ENCODE results near the gene DLGAP1. TPM values are rescaled to one million over a fixed set of nuclear protein-coding genes. Genes with fewer than 3 reads are reported as not detected.

Gene DLGAP1
- total and polyA plus RNA-seq, 5 donors from 2014 or later = 0.11 to 5.4 (median 0.68) TPM

- Mint-ChIP-seq H3K4me3 (no peak overlapping the region), H3K4me1 (no peaks in the 10 kb centered on the region), H3K27me3 (peaks cover 13% of the 10 kb centered on the region), H3K36me3 (no peaks in the 10 kb centered on the region), H3K9me3 (no peaks in the 10 kb centered on the region), H3K27ac (no peak overlapping the region)
- ATAC-seq (ENCODE audit: low read depth in 2 of 2) (no peak), DNase-seq (no peak)
- Histone ChIP-seq H3K27ac (ENCODE audit: insufficient read depth, low read length, poor library complexity, severe bottlenecking) (no peak overlapping the region), H3K9me3 (ENCODE audit: control insufficient read depth in 2 of 2, low read length in 2 of 2) (no peaks in the 10 kb centered on the region), H3K36me3 (ENCODE audit: control insufficient read depth, insufficient read depth, low read length) (no peaks in the 10 kb centered on the region), H3K4me3 (ENCODE audit: low read depth, low read length) (no peak overlapping the region), H3K27me3 (ENCODE audit: control insufficient read depth, insufficient read depth, low read length) (no peaks in the 10 kb centered on the region), H3K4me1 (ENCODE audit: control insufficient read depth, insufficient read depth, low read length, poor library complexity, severe bottlenecking) (no peaks in the 10 kb centered on the region)
Observed at GRCh38 chr18:3863006-3863405, 592.1 kb downstream of the DLGAP1 start.

GRCh38 chr18:3861495-3861894 is 593.6 kb downstream of the DLGAP1 start:
- no peak for DNase-seq
- H3K36me3 Mint-ChIP-seq = no peaks in the 10 kb centered on the region
- no peaks in the 10 kb centered on the region for H3K9me3 Mint-ChIP-seq

GRCh38 chr18:3857544-3857943 is 597.6 kb downstream of the DLGAP1 start:
- H3K4me3 Mint-ChIP-seq = no peak overlapping the region
- Histone ChIP-seq H3K4me3 (ENCODE audit: low read depth, low read length) (no peak overlapping the region), H3K4me1 (ENCODE audit: control insufficient read depth, insufficient read depth, low read length, poor library complexity, severe bottlenecking) (no peaks in the 10 kb centered on the region), H3K27ac (ENCODE audit: insufficient read depth, low read length, poor library complexity, severe bottlenecking) (no peak overlapping the region), H3K9me3 (ENCODE audit: control insufficient read depth in 2 of 2, low read length in 2 of 2) (no peaks in the 10 kb centered on the region), H3K27me3 (ENCODE audit: control insufficient read depth, insufficient read depth, low read length) (no peaks in the 10 kb centered on the region), H3K36me3 (ENCODE audit: control insufficient read depth, insufficient read depth, low read length) (no peaks in the 10 kb centered on the region)
- no peak for DNase-seq
- no peaks in the 10 kb centered on the region for H3K4me1 Mint-ChIP-seq
- H3K27me3 Mint-ChIP-seq = peaks cover 5% of the 10 kb centered on the region
- no peaks in the 10 kb centered on the region for H3K36me3 Mint-ChIP-seq
- ATAC-seq (ENCODE audit: low read depth in 2 of 2) = no peak
- peaks cover 0 to 1% (median 0%) of the 10 kb centered on the region in 7 donors for H3K9me3 Mint-ChIP-seq
- no peak overlapping the region for H3K27ac Mint-ChIP-seq

More at GRCh38 chr18:3861495-3861894, 593.6 kb downstream of the DLGAP1 start:
- H3K4me3 ChIP-seq (ENCODE audit: low read depth, low read length) = no peak overlapping the region
- peaks cover 13% of the 10 kb centered on the region for H3K27me3 Mint-ChIP-seq
- H3K27ac Mint-ChIP-seq = no peak overlapping the region
- H3K36me3 ChIP-seq (ENCODE audit: control insufficient read depth, insufficient read depth, low read length) = no peaks in the 10 kb centered on the region
- no peak overlapping the region for H3K4me3 Mint-ChIP-seq
- H3K9me3 ChIP-seq (ENCODE audit: control insufficient read depth in 2 of 2, low read length in 2 of 2) = no peaks in the 10 kb centered on the region
- H3K27ac ChIP-seq (ENCODE audit: insufficient read depth, low read length, poor library complexity, severe bottlenecking) = no peak overlapping the region
- no peaks in the 10 kb centered on the region for H3K4me1 ChIP-seq (ENCODE audit: control insufficient read depth, insufficient read depth, low read length, poor library complexity, severe bottlenecking)
- ATAC-seq (ENCODE audit: low read depth in 2 of 2) = no peak
- no peaks in the 10 kb centered on the region for H3K4me1 Mint-ChIP-seq
- H3K27me3 ChIP-seq (ENCODE audit: control insufficient read depth, insufficient read depth, low read length) = no peaks in the 10 kb centered on the region

GRCh38 chr18:3855966-3856365 is 599.1 kb downstream of the DLGAP1 start:
- Mint-ChIP-seq H3K36me3 (no peaks in the 10 kb centered on the region), H3K4me3 (no peak overlapping the region), H3K9me3 (peaks cover 0 to 3% (median 0%) of the 10 kb centered on the region in 7 donors), H3K27me3 (peaks cover 4% of the 10 kb centered on the region), H3K27ac (no peak overlapping the region), H3K4me1 (no peaks in the 10 kb centered on the region)
- no peaks in the 10 kb centered on the region for H3K27me3 ChIP-seq (ENCODE audit: control insufficient read depth, insufficient read depth, low read length)
- H3K36me3 ChIP-seq (ENCODE audit: control insufficient read depth, insufficient read depth, low read length) = no peaks in the 10 kb centered on the region
- no peaks in the 10 kb centered on the region for H3K4me1 ChIP-seq (ENCODE audit: control insufficient read depth, insufficient read depth, low read length, poor library complexity, severe bottlenecking)
- DNase-seq (no peak), ATAC-seq (ENCODE audit: low read depth in 2 of 2) (no peak)
- no peaks in the 10 kb centered on the region for H3K9me3 ChIP-seq (ENCODE audit: control insufficient read depth in 2 of 2, low read length in 2 of 2)
- H3K4me3 ChIP-seq (ENCODE audit: low read depth, low read length) = no peak overlapping the region
- no peak overlapping the region for H3K27ac ChIP-seq (ENCODE audit: insufficient read depth, low read length, poor library complexity, severe bottlenecking)

- Histone ChIP-seq H3K27ac (ENCODE audit: insufficient read depth, low read length, poor library complexity, severe bottlenecking) (no peak overlapping the region), H3K4me1 (ENCODE audit: control insufficient read depth, insufficient read depth, low read length, poor library complexity, severe bottlenecking) (no peaks in the 10 kb centered on the region), H3K36me3 (ENCODE audit: control insufficient read depth, insufficient read depth, low read length) (no peaks in the 10 kb centered on the region), H3K9me3 (ENCODE audit: control insufficient read depth in 2 of 2, low read length in 2 of 2) (no peaks in the 10 kb centered on the region), H3K27me3 (ENCODE audit: control insufficient read depth, insufficient read depth, low read length) (peaks cover 2% of the 10 kb centered on the region), H3K4me3 (ENCODE audit: low read depth, low read length) (no peak overlapping the region)
- Mint-ChIP-seq H3K27ac (no peak overlapping the region), H3K27me3 (peaks cover 4% of the 10 kb centered on the region), H3K4me1 (no peaks in the 10 kb centered on the region), H3K4me3 (no peak overlapping the region), H3K36me3 (no peaks in the 10 kb centered on the region), H3K9me3 (peaks cover 0 to 3% (median 0%) of the 10 kb centered on the region in 7 donors)
- DNase-seq (no peak), ATAC-seq (ENCODE audit: low read depth in 2 of 2) (no peak)
Observed at GRCh38 chr18:3852321-3852720, 602.8 kb downstream of the DLGAP1 start.

- H3K27me3 Mint-ChIP-seq = peaks cover 4% of the 10 kb centered on the region
- no peak overlapping the region for H3K4me3 Mint-ChIP-seq
- no peaks in the 10 kb centered on the region for H3K36me3 ChIP-seq (ENCODE audit: control insufficient read depth, insufficient read depth, low read length)
- H3K4me1 Mint-ChIP-seq = no peaks in the 10 kb centered on the region
- no peaks in the 10 kb centered on the region for H3K4me1 ChIP-seq (ENCODE audit: control insufficient read depth, insufficient read depth, low read length, poor library complexity, severe bottlenecking)
- DNase-seq = no peak
- H3K27me3 ChIP-seq (ENCODE audit: control insufficient read depth, insufficient read depth, low read length) = peaks cover 2% of the 10 kb centered on the region
- ATAC-seq (ENCODE audit: low read depth in 2 of 2) = no peak
- H3K9me3 Mint-ChIP-seq = peaks cover 0 to 5% (median 0%) of the 10 kb centered on the region in 7 donors
- no peak overlapping the region for H3K27ac ChIP-seq (ENCODE audit: insufficient read depth, low read length, poor library complexity, severe bottlenecking)
- no peaks in the 10 kb centered on the region for H3K9me3 ChIP-seq (ENCODE audit: control insufficient read depth in 2 of 2, low read length in 2 of 2)
- H3K36me3 Mint-ChIP-seq = no peaks in the 10 kb centered on the region
- H3K27ac Mint-ChIP-seq = no peak overlapping the region
- H3K4me3 ChIP-seq (ENCODE audit: low read depth, low read length) = no peak overlapping the region
Observed at GRCh38 chr18:3851159-3851558, 603.9 kb downstream of the DLGAP1 start.

- no peak overlapping the region for H3K4me3 ChIP-seq (ENCODE audit: low read depth, low read length)
- H3K36me3 ChIP-seq (ENCODE audit: control insufficient read depth, insufficient read depth, low read length) = no peaks in the 10 kb centered on the region
- DNase-seq (no peak), ATAC-seq (ENCODE audit: low read depth in 2 of 2) (no peak)
- Mint-ChIP-seq H3K27ac (no peak overlapping the region), H3K36me3 (no peaks in the 10 kb centered on the region), H3K4me3 (no peak overlapping the region), H3K9me3 (peaks cover 0 to 3% (median 0%) of the 10 kb centered on the region in 7 donors), H3K4me1 (no peaks in the 10 kb centered on the region), H3K27me3 (peaks cover 4% of the 10 kb centered on the region)
- H3K27me3 ChIP-seq (ENCODE audit: control insufficient read depth, insufficient read depth, low read length) = peaks cover 2% of the 10 kb centered on the region
- no peaks in the 10 kb centered on the region for H3K9me3 ChIP-seq (ENCODE audit: control insufficient read depth in 2 of 2, low read length in 2 of 2)
- no peaks in the 10 kb centered on the region for H3K4me1 ChIP-seq (ENCODE audit: control insufficient read depth, insufficient read depth, low read length, poor library complexity, severe bottlenecking)
- H3K27ac ChIP-seq (ENCODE audit: insufficient read depth, low read length, poor library complexity, severe bottlenecking) = no peak overlapping the region
Observed at GRCh38 chr18:3848316-3848715, 606.8 kb downstream of the DLGAP1 start.

GRCh38 chr18:3845161-3845560 is 609.9 kb downstream of the DLGAP1 start:
- Mint-ChIP-seq H3K9me3 (peaks cover 0 to 2% (median 0%) of the 10 kb centered on the region in 7 donors), H3K4me1 (no peaks in the 10 kb centered on the region), H3K27ac (no peak overlapping the region), H3K4me3 (no peak overlapping the region), H3K27me3 (no peaks in the 10 kb centered on the region), H3K36me3 (no peaks in the 10 kb centered on the region)
- Histone ChIP-seq H3K9me3 (ENCODE audit: control insufficient read depth in 2 of 2, low read length in 2 of 2) (no peaks in the 10 kb centered on the region), H3K27ac (ENCODE audit: insufficient read depth, low read length, poor library complexity, severe bottlenecking) (no peak overlapping the region), H3K36me3 (ENCODE audit: control insufficient read depth, insufficient read depth, low read length) (no peaks in the 10 kb centered on the region), H3K27me3 (ENCODE audit: control insufficient read depth, insufficient read depth, low read length) (peaks cover 2% of the 10 kb centered on the region), H3K4me1 (ENCODE audit: control insufficient read depth, insufficient read depth, low read length, poor library complexity, severe bottlenecking) (no peaks in the 10 kb centered on the region), H3K4me3 (ENCODE audit: low read depth, low read length) (no peak overlapping the region)
- DNase-seq (no peak), ATAC-seq (ENCODE audit: low read depth in 2 of 2) (no peak)

Data from CD4-positive, CD25-positive, alpha-beta regulatory T cell (primary cell).